GM12801 (cell line): Measurements from ENCODE around the gene ZNF816.

Experiments
- TF ChIP-seq, protein P1 (sequence below): IDR thresholded peaks from one replicate; pipeline ENCODE4 v1.5.1; 2011; ENCODE audit warnings: control low read depth; ENCODE audit not compliant: insufficient read length; ENCODE audit errors: extremely low read depth

The ZNF816 gene

DNA sequence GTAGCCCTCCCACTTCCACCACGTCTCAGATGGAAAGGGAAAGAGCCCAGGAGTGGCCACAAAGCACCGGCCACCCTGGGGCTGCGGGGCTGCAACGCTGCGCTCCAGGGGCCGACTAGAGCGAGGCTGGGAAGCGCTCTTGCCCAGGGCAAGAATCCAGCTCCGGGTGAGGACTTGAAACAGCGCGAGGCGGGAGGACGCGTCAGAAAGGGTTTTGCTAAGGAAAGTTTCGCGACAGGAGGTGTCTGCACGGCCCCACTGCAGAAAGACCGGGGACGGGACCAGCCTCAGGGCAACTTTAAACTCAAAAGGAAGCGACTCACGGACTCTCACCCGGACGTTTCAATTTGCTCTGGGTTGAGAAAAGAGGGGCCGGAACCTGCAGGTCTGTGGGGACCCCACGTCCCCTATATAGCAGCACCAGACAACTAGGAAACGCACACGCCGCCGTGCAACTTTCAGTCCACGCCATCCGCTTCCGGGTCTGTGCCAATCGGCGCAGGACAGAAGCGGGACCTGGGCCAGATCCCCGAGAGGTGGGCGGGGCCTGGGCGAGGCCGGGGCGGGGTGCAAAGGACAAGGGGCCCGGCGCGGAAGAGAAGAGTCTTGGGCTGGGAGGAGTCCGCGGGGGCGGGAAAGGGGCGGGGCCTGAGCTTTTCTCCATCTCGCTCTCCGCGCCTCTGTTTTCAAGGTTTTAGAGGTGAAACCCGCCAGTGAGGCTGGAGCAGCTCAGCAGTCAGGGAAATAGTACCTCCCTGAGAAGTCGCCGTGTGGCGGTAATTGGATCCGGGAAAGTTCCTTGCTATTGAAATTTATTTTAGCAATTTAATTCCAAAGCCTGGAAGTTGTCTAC lies at the start of gene ZNF816:
TSS of gene ZNF816 (minus strand) at position 488 of the 853 bp plus-strand sequence. CDS start 6,792 bp downstream, outside the sequence.
- TF ChIP-seq, protein P1, sequence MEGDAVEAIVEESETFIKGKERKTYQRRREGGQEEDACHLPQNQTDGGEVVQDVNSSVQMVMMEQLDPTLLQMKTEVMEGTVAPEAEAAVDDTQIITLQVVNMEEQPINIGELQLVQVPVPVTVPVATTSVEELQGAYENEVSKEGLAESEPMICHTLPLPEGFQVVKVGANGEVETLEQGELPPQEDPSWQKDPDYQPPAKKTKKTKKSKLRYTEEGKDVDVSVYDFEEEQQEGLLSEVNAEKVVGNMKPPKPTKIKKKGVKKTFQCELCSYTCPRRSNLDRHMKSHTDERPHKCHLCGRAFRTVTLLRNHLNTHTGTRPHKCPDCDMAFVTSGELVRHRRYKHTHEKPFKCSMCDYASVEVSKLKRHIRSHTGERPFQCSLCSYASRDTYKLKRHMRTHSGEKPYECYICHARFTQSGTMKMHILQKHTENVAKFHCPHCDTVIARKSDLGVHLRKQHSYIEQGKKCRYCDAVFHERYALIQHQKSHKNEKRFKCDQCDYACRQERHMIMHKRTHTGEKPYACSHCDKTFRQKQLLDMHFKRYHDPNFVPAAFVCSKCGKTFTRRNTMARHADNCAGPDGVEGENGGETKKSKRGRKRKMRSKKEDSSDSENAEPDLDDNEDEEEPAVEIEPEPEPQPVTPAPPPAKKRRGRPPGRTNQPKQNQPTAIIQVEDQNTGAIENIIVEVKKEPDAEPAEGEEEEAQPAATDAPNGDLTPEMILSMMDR: no peak

DNA sequence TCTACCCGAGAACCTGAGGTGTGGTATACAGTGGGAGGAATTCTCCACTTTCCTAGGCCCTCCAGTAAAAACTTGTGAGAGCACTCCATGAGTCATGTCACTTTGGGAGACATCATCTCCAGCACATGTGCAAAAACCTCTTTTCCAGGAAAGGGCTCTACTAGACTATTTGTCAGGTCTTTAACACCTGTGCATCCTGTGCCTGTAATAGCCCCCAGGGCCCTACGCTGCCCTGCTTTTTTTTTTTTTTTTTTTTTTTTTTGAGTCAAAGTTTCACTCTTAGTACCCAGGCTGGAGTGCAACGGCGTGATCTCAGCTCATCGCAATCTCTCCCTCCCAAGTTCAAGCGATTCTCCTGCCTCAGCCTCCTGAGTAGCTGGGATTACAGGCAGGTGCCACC lies 49.3 kb upstream of the ZNF816 start:
- TF ChIP-seq, protein P1: no peak

DNA sequence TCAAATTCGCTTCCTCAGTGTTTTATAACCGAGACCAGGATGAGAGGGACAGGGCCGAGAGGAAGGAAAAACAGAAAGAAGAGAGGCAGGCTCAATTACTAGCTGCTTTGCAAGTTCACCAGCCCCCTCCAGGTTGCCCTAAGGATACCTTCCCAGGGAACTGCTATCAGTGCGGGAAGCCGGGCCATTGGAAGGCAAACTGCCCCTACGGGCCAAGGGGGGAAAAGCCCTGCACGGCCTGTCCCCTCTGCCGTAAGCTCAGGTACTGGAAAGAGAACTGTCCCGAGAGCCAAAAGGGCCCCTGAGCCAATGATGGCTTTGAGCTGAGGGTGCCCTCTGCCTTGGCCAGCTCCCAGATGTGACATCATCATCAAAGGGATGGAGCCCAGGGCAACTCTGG lies 47.8 kb upstream of the ZNF816 start:
- TF ChIP-seq, protein P1: no peak

DNA sequence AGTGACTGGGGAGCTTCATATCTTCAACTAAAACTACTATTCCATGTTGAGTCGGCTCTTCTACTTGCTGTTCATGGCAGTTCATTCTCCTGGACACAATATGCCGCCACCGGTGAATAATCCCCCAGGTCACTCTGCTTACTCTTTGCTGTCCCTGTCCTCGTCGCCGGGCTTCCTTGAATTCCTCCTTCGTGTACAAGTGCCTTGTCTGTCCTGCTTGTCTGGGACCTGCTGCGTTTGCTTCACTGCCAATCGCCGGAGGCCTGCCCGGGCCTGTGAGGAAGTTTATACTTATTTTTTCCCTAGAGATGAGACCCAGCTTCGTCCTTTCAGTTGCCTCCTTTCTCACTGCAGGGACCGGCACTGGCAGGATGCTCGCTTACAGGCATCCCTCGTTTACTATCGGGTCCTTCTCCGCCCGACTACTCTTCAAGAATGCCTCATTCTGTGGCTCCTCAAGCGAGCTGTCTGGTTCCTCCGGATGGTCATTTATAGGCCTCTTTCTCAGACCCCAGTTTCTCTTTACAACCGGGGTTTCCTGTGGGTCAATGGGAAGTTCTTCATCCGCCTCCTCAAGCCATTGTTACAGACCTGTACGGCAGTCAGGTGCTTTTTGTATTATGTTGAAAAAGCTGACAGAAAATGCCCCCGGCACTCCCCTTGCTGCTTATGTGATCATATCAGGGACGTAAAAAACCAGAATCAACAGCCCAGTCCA lies 45.5 kb upstream of the ZNF816 start:
- TF ChIP-seq, protein P1: no peak

DNA sequence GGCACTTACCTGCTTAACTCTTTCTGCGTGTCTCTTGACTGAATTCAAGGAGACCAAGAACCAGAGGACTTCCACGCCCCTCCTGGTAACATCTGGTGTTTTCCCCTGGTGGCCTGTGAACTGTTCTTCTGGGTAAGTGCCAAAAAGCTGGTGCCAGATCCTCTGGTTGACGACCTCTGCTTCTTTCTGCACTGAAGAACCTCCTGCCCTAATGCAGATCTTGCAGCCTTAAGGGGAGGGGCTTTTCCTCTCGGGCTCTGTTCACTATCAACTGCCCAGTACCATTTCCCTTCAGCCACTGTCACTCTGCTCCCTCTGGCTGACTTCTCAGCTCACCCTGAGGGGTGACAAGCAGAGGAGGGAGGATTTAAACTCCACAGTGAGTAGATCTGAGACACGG lies 44.9 kb upstream of the ZNF816 start:
- TF ChIP-seq, protein P1: no peak

DNA sequence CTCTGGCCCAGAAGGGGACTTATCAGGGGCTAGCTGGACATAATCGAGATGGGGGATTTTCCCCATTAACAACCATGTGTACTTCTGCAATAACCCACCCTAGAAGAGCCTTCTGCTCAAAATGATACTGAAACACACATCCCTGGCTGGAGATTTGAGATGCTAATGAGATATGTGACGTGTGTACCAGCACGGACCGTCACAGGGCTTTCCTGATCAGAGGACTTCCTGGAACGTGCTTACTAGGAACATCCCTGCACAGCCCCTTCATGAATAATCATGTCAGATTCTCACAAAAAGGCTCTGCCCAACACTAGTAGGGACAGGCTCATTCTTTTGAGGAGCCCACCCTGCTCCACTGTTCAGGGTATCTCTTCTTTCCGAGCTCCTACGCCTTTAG lies 44.5 kb upstream of the ZNF816 start:
- TF ChIP-seq, protein P1: no peak

DNA sequence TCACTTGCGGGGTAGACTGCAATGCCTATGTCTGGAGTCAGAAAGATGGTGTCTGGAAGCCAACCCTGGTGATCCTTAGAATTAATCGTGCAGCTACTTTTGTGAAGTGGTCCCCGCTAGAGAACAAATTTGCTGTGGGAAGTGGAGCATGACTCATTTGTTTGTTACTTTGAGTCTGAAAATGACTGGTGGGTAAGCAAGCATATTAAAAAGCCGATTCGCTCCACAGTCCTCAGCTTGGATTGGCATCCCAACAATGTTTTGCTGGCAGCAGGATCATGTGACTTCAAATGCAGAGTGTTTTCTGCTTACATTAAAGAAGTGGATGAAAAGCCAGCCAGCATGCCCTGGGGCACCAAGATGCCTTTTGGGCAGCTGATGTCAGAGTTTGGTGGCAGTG lies 41.6 kb upstream of the ZNF816 start:
- TF ChIP-seq, protein P1: no peak
